Ishikawa (cell line): ENCODE results near the gene ERBB4.

Experiments
- EGR1 ChIP-seq: IDR thresholded peaks from 2 replicates; pipeline ENCODE4 v1.6.1; 2012
- EP300 ChIP-seq: IDR thresholded peaks from 2 replicates; pipeline ENCODE4 v1.6.1; 2012; ENCODE audit warnings: borderline replicate concordance
- FOXM1 ChIP-seq: IDR thresholded peaks from 2 replicates; pipeline ENCODE4 v1.6.1; 2012; ENCODE audit warnings: low read depth, borderline replicate concordance
- NFIC ChIP-seq: IDR thresholded peaks from 2 replicates; pipeline ENCODE4 v1.6.1; 2012
- RAD21 ChIP-seq: IDR thresholded peaks from 2 replicates; pipeline ENCODE4 v1.6.1; 2012; ENCODE audit warnings: low read depth
- TAF1 ChIP-seq: IDR thresholded peaks from 2 replicates; pipeline ENCODE4 v1.6.1; 2012; ENCODE audit warnings: low read depth, mild to moderate bottlenecking
- TEAD4 ChIP-seq: IDR thresholded peaks from 2 replicates; pipeline ENCODE4 v1.6.1; 2012
- YY1 ChIP-seq: IDR thresholded peaks from 2 replicates; pipeline ENCODE4 v1.6.1; 2012; ENCODE audit warnings: low read depth
- TF ChIP-seq, protein P1 (sequence below): IDR thresholded peaks from 2 replicates; pipeline ENCODE4 v1.6.1; 2012; ENCODE audit warnings: low read depth, mild to moderate bottlenecking

DNA sequence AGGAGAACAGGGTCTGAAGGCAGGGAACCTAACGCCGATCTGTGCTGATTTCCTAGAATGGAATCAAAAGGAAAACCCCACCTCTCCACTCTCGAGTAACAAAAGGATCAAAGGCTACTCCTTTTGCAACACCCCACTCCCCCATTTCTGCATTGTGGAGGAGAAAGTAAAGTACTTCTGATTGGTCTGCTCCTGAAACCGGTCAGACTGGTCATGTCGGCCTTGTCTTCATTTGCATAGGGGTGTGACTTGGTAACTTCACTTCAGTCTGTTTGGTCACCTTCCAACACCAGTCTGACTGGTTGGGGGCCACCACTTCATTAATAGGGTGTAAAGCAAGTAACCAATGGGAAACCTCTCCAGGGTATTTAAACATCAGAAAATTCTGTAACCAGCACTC is 771.9 kb downstream of the ERBB4 start:
- TF ChIP-seq NFIC (no peak; the same call in 1 of the 2 replicates), EGR1 (no peak), EP300 (no peak; the same call in 1 of the 2 replicates), TEAD4 (peak; percentile 16; the same call in 1 of the 2 replicates), TAF1 (no peak), RAD21 (no peak), YY1 (peak; percentile 40; the same call in 1 of the 2 replicates), FOXM1 (no peak)
- TF ChIP-seq, protein P1, sequence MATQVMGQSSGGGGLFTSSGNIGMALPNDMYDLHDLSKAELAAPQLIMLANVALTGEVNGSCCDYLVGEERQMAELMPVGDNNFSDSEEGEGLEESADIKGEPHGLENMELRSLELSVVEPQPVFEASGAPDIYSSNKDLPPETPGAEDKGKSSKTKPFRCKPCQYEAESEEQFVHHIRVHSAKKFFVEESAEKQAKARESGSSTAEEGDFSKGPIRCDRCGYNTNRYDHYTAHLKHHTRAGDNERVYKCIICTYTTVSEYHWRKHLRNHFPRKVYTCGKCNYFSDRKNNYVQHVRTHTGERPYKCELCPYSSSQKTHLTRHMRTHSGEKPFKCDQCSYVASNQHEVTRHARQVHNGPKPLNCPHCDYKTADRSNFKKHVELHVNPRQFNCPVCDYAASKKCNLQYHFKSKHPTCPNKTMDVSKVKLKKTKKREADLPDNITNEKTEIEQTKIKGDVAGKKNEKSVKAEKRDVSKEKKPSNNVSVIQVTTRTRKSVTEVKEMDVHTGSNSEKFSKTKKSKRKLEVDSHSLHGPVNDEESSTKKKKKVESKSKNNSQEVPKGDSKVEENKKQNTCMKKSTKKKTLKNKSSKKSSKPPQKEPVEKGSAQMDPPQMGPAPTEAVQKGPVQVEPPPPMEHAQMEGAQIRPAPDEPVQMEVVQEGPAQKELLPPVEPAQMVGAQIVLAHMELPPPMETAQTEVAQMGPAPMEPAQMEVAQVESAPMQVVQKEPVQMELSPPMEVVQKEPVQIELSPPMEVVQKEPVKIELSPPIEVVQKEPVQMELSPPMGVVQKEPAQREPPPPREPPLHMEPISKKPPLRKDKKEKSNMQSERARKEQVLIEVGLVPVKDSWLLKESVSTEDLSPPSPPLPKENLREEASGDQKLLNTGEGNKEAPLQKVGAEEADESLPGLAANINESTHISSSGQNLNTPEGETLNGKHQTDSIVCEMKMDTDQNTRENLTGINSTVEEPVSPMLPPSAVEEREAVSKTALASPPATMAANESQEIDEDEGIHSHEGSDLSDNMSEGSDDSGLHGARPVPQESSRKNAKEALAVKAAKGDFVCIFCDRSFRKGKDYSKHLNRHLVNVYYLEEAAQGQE = no peak
